HepG2 (cell line): ENCODE measurements around the gene SHC1. TPM values are rescaled to one million over a fixed set of nuclear protein-coding genes. Genes with fewer than 3 reads are reported as not detected.

Source experiments
- NONO ChIP-seq, 2 experiments: fragments of 450-650 bp in 1 of 2; sonication (generic) in 1 of 2; formaldehyde crosslinking in 1 of 2; IDR thresholded peaks in 1 of 2; conservative IDR thresholded peaks in 1 of 2; 2 replicates each; pipeline versions ENCODE4 v1.6.1 to v1.8.0; 2017 to 2022; ENCODE audit warnings: mild to moderate bottlenecking in 1 of 2, missing genetic modification reagents in 1 of 2, moderate library complexity in 1 of 2
- RARA ChIP-seq: IDR thresholded peaks from 2 replicates; pipeline ENCODE4 v1.6.1; 2016; ENCODE audit warnings: missing genetic modification reagents, missing compliant biosample characterization
- RXRA ChIP-seq: sonication (generic); formaldehyde crosslinking; IDR thresholded peaks from 2 replicates; pipeline ENCODE4 v1.5.1; 2020; ENCODE audit warnings: missing genetic modification reagents
- ZBTB38 ChIP-seq: sonication (generic); formaldehyde crosslinking; IDR thresholded peaks from 2 replicates; pipeline ENCODE4 v1.5.1; 2020; ENCODE audit warnings: mild to moderate bottlenecking, missing genetic modification reagents
- ZNF326 ChIP-seq: sonication (generic); formaldehyde crosslinking; IDR thresholded peaks from 2 replicates; pipeline ENCODE4 v1.4.0; 2020; ENCODE audit warnings: missing genetic modification reagents, borderline replicate concordance
- ZNF460 ChIP-seq: sonication (generic); formaldehyde crosslinking; IDR thresholded peaks from 2 replicates; pipeline ENCODE4 v1.5.1; 2020; ENCODE audit warnings: missing genetic modification reagents, mild to moderate bottlenecking, borderline replicate concordance
- ZNF672 ChIP-seq: sonication (generic); formaldehyde crosslinking; IDR thresholded peaks from 2 replicates; pipeline ENCODE4 v1.8.1; 2022; ENCODE audit warnings: missing genetic modification reagents
- ZNF781 ChIP-seq: sonication (generic); formaldehyde crosslinking; IDR thresholded peaks from 2 replicates; pipeline ENCODE4 v1.5.1; 2020; ENCODE audit warnings: borderline replicate concordance, mild to moderate bottlenecking, missing genetic modification reagents; ENCODE audit errors: not compliant biosample characterization
- ZNF839 ChIP-seq: sonication (generic); formaldehyde crosslinking; IDR thresholded peaks from 2 replicates; pipeline ENCODE4 v1.4.0; 2020; ENCODE audit warnings: missing genetic modification reagents, mild to moderate bottlenecking, borderline replicate concordance
- polyA plus RNA-seq, 8 experiments: library from polyadenylated mRNA; depleted of rRNA in 3 of 8; stranded (reverse) in 7 of 8; unstranded in 1 of 8; fragments of >200 nt; fragmentation: Illumina TruSeq in 4 of 8; extraction: Trizol in 4 of 8; gene quantifications; 2 replicates each; pipeline versions ENCODE4 v1.2.1 to v1.2.3, GENCODE V29; 2011 to 2016; ENCODE audit warnings: low read depth in 4 of 8, missing spikeins in 1 of 8, mixed read lengths in 1 of 8; ENCODE audit not compliant: insufficient read depth in 1 of 8
- total RNA-seq, 5 experiments: library from RNA; depleted of rRNA; stranded (reverse); fragments of >200 nt; fragmentation: Illumina TruSeq; extraction: Trizol; gene quantifications; 2 replicates each; pipeline ENCODE4 v1.2.3, GENCODE V29; 2016; ENCODE audit warnings: low read depth in 1 of 5
- TF ChIP-seq, protein P1 (sequence below): sonication (generic); formaldehyde crosslinking; IDR thresholded peaks from 2 replicates; pipeline ENCODE4 v1.8.1; 2023; ENCODE audit warnings: missing genetic modification reagents, inconsistent platforms, borderline replicate concordance
- TF ChIP-seq, protein P2 (sequence below): IDR thresholded peaks from 2 replicates; pipeline ENCODE4 v1.6.1; 2016; ENCODE audit warnings: missing compliant biosample characterization, missing genetic modification reagents, borderline replicate concordance

Gene SHC1
- total and polyA plus RNA-seq, 2 of the 13 experiments (the other 11 are each of a cell fraction or from before 2014, with no cell fraction given): 52.0 to 137 TPM

- TF ChIP-seq ZNF326 (CRISPR knock-in tag): no peak
- no peak for TF ChIP-seq RXRA
- TF ChIP-seq ZBTB38 (CRISPR knock-in tag): peak; percentile 57; the same call in 1 of the 2 replicates
- TF ChIP-seq ZNF672 (CRISPR knock-in tag): no peak
- TF ChIP-seq, protein P1, sequence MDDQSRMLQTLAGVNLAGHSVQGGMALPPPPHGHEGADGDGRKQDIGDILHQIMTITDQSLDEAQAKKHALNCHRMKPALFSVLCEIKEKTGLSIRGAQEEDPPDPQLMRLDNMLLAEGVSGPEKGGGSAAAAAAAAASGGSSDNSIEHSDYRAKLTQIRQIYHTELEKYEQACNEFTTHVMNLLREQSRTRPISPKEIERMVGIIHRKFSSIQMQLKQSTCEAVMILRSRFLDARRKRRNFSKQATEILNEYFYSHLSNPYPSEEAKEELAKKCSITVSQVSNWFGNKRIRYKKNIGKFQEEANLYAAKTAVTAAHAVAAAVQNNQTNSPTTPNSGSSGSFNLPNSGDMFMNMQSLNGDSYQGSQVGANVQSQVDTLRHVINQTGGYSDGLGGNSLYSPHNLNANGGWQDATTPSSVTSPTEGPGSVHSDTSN (CRISPR knock-in tag): no peak
- TF ChIP-seq ZNF839 (CRISPR knock-in tag): no peak
- TF ChIP-seq NONO (IDR thresholded peaks at IDR 0.05): no peak
- TF ChIP-seq NONO (CRISPR knock-in tag; conservative IDR thresholded peaks at IDR 0.05): no peak
- TF ChIP-seq, protein P2, sequence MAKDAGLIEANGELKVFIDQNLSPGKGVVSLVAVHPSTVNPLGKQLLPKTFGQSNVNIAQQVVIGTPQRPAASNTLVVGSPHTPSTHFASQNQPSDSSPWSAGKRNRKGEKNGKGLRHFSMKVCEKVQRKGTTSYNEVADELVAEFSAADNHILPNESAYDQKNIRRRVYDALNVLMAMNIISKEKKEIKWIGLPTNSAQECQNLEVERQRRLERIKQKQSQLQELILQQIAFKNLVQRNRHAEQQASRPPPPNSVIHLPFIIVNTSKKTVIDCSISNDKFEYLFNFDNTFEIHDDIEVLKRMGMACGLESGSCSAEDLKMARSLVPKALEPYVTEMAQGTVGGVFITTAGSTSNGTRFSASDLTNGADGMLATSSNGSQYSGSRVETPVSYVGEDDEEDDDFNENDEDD (CRISPR knock-in tag): no peak
- no peak for TF ChIP-seq RARA (CRISPR knock-in tag)
- peak; percentile 13 for TF ChIP-seq ZNF781 (CRISPR knock-in tag)
- TF ChIP-seq ZNF460 (CRISPR knock-in tag): 0 out of 2 replicates have a peak, but pooled peaks have one; percentile 18
These were observed 923 bp upstream of the SHC1 start (continued) for GRCh38 chr1:154971341-154971998.
